Liver (tissue), 9 donors: ENCODE results near the gene SPHK1. TPM values are rescaled to one million over a fixed set of nuclear protein-coding genes. Genes with fewer than 3 reads are reported as not detected.
A peak's percentile ranks its signal among the peaks of the same experiment; 100 is the strongest.

Source experiments
- DNase-seq: peaks from one replicate; pipeline ENCODE4 v3.0.0-alpha.2; 2017; ENCODE audit warnings: low spot score
- H3K27ac ChIP-seq, 2 donors: one replicate each; pipeline ENCODE4 v1.7.0; 2013; ENCODE audit warnings: inconsistent platforms in 2 of 2, low read length in 2 of 2, control low read depth in 1 of 2, low read depth in 1 of 2, mild to moderate bottlenecking in 1 of 2
- H3K27me3 ChIP-seq, 4 donors: one replicate each; pipeline versions ENCODE4 v1.6.1 to v1.7.0; 2013; ENCODE audit warnings: low read length in 3 of 4, inconsistent platforms in 1 of 4, mild to moderate bottlenecking in 1 of 4, moderate library complexity in 1 of 4; ENCODE audit not compliant: control insufficient read depth in 4 of 4, insufficient read depth in 4 of 4
- H3K36me3 ChIP-seq, 4 donors: one replicate each; pipeline versions ENCODE4 v1.6.1 to v1.7.0; 2013; ENCODE audit warnings: low read length in 3 of 4, mild to moderate bottlenecking in 3 of 4, low read depth in 1 of 4, moderate library complexity in 1 of 4; ENCODE audit not compliant: control insufficient read depth in 4 of 4, insufficient read depth in 3 of 4
- H3K4me1 ChIP-seq, 4 donors: one replicate each; pipeline versions ENCODE4 v1.6.1 to v1.7.0; 2013; ENCODE audit warnings: low read length in 3 of 4, mild to moderate bottlenecking in 3 of 4, moderate library complexity in 1 of 4; ENCODE audit not compliant: control insufficient read depth in 4 of 4, insufficient read depth in 4 of 4
- H3K4me3 ChIP-seq, 3 donors: one replicate each; pipeline versions ENCODE4 v1.6.1 to v1.7.0; 2013; ENCODE audit warnings: low read length in 3 of 3, control low read depth in 1 of 3, low read depth in 1 of 3, mild to moderate bottlenecking in 1 of 3
- H3K9ac ChIP-seq, 2 donors: one replicate each; pipeline ENCODE4 v1.7.0; 2013; ENCODE audit warnings: low read length in 2 of 2, mild to moderate bottlenecking in 2 of 2, moderate library complexity in 2 of 2, control low read depth in 1 of 2, low read depth in 1 of 2
- H3K9me3 ChIP-seq, 4 donors: one replicate each; pipeline versions ENCODE4 v1.6.1 to v1.7.0; 2013; ENCODE audit warnings: low read length in 3 of 4; ENCODE audit not compliant: control insufficient read depth in 4 of 4
- ATF3 ChIP-seq: IDR thresholded peaks from 2 replicates; pipeline ENCODE4 v1.6.1; 2016; ENCODE audit warnings: antibody characterized with exemption
- CTCF ChIP-seq: fragments of 150-350 bp; IDR thresholded peaks from 2 replicates; pipeline ENCODE4 v1.5.1; 2017; ENCODE audit warnings: improper control_type of control experiment, low read depth, low read length; ENCODE audit not compliant: missing input control
- EGR1 ChIP-seq, 2 donors: IDR thresholded peaks; 2 replicates each; pipeline ENCODE4 v1.6.1; 2016 to 2018; ENCODE audit warnings: antibody characterized with exemption in 2 of 2, low read depth in 2 of 2
- FOXA1 ChIP-seq: IDR thresholded peaks from 2 replicates; pipeline ENCODE4 v1.6.1; 2016; ENCODE audit warnings: antibody characterized with exemption
- FOXA2 ChIP-seq: IDR thresholded peaks from 2 replicates; pipeline ENCODE4 v1.6.1; 2016; ENCODE audit warnings: antibody characterized with exemption
- GABPA ChIP-seq, 2 donors: IDR thresholded peaks in 1 of 2; conservative IDR thresholded peaks in 1 of 2; 2 replicates each; pipeline ENCODE4 v1.6.1; 2016; ENCODE audit warnings: antibody characterized with exemption in 2 of 2, mild to moderate bottlenecking in 1 of 2, moderate library complexity in 1 of 2
- HNF4A ChIP-seq, 2 donors: conservative IDR thresholded peaks; 2 replicates each; pipeline ENCODE4 v1.6.1; 2016; ENCODE audit warnings: antibody characterized with exemption in 2 of 2, mild to moderate bottlenecking in 2 of 2
- HNF4G ChIP-seq: IDR thresholded peaks from 2 replicates; pipeline ENCODE4 v1.6.1; 2016; ENCODE audit warnings: antibody characterized with exemption
- JUND ChIP-seq, 2 donors: IDR thresholded peaks; 2 replicates each; pipeline ENCODE4 v1.6.1; 2016; ENCODE audit warnings: antibody characterized with exemption in 2 of 2
- MAX ChIP-seq: IDR thresholded peaks from 2 replicates; pipeline ENCODE4 v1.6.1; 2016; ENCODE audit warnings: antibody characterized with exemption
- NR2F2 ChIP-seq: IDR thresholded peaks from 2 replicates; pipeline ENCODE4 v1.6.1; 2016; ENCODE audit warnings: antibody characterized with exemption
- RAD21 ChIP-seq, 2 donors: IDR thresholded peaks; 2 replicates each; pipeline ENCODE4 v1.6.1; 2016; ENCODE audit warnings: antibody characterized with exemption in 2 of 2, mild to moderate bottlenecking in 2 of 2
- RXRA ChIP-seq, 2 donors: IDR thresholded peaks; 2 replicates each; pipeline ENCODE4 v1.6.1; 2017 to 2018; ENCODE audit warnings: antibody characterized with exemption in 2 of 2, mild to moderate bottlenecking in 1 of 2
- TAF1 ChIP-seq: conservative IDR thresholded peaks from 2 replicates; pipeline ENCODE4 v1.6.1; 2016; ENCODE audit warnings: antibody characterized with exemption, mild to moderate bottlenecking
- YY1 ChIP-seq: IDR thresholded peaks from 2 replicates; pipeline ENCODE4 v1.6.1; 2016; ENCODE audit warnings: antibody characterized with exemption, mild to moderate bottlenecking
- ZBTB33 ChIP-seq: IDR thresholded peaks from 2 replicates; pipeline ENCODE4 v1.6.1; 2016; ENCODE audit warnings: antibody characterized with exemption
- WGBS: extraction: QIAGEN DNeasy Blood & Tissue Kit; methylation state at CpG from one replicate; pipeline ENCODE4 v1.1.7; 2013; 5-methylcytosine and 5-hydroxymethylcytosine counted together
- polyA plus RNA-seq, 2 donors: library from polyadenylated mRNA; stranded (reverse) in 1 of 2; unstranded in 1 of 2; fragments of 200-250 nt in 1 of 2; fragments of >200 nt in 1 of 2; fragmentation: Nextera tagmentation in 1 of 2; extraction: Ambion mirVana in 1 of 2; gene quantifications; one replicate each; pipeline versions ENCODE4 v1.2.1 to v1.2.3, GENCODE V29; 2013 to 2015
- total RNA-seq, 2 donors: library from RNA; depleted of rRNA; stranded (reverse); fragments of >200 nt; gene quantifications; one replicate each; pipeline ENCODE4 v1.2.3, GENCODE V29; 2014
- donor health status: healthy.
- donor health status: healthy.
- donor health status: healthy.
- donor health status: healthy.
- donor health status: healthy.

Gene SPHK1
- total and polyA plus RNA-seq, 4 donors = 0.89 to 11.4 (median 1.1) TPM

- no peaks in the 10 kb centered on the region for H3K27me3 ChIP-seq
- 61% methylated on average over 11 of the region's 11 CpGs for WGBS
- no peaks in the 10 kb centered on the region for H3K36me3 ChIP-seq
- no peak overlapping the region for H3K9ac ChIP-seq
- H3K4me3 ChIP-seq = no peak overlapping the region
- no peaks in the 10 kb centered on the region for H3K4me1 ChIP-seq
- peak overlapping the region in 1 of 2 donors; percentile 42 for H3K27ac ChIP-seq
- no peak for DNase-seq
- TF ChIP-seq CTCF (peak; percentile 18), NR2F2 (peak; percentile 10), FOXA1 (no peak), RAD21 (IDR thresholded peaks at IDR 0.05) (peak in 1 of 2 donors; percentile 51), YY1 (peak; percentile 10), RXRA (IDR thresholded peaks at IDR 0.05) (no peak), GABPA (IDR thresholded peaks at IDR 0.05 in 1 of 2, conservative IDR thresholded peaks at IDR 0.05 in 1 of 2) (no peak)
- no peaks in the 10 kb centered on the region for H3K9me3 ChIP-seq
These were observed 14.0 kb upstream of the SPHK1 start for GRCh38 chr17:76370261-76370993.

DNA sequence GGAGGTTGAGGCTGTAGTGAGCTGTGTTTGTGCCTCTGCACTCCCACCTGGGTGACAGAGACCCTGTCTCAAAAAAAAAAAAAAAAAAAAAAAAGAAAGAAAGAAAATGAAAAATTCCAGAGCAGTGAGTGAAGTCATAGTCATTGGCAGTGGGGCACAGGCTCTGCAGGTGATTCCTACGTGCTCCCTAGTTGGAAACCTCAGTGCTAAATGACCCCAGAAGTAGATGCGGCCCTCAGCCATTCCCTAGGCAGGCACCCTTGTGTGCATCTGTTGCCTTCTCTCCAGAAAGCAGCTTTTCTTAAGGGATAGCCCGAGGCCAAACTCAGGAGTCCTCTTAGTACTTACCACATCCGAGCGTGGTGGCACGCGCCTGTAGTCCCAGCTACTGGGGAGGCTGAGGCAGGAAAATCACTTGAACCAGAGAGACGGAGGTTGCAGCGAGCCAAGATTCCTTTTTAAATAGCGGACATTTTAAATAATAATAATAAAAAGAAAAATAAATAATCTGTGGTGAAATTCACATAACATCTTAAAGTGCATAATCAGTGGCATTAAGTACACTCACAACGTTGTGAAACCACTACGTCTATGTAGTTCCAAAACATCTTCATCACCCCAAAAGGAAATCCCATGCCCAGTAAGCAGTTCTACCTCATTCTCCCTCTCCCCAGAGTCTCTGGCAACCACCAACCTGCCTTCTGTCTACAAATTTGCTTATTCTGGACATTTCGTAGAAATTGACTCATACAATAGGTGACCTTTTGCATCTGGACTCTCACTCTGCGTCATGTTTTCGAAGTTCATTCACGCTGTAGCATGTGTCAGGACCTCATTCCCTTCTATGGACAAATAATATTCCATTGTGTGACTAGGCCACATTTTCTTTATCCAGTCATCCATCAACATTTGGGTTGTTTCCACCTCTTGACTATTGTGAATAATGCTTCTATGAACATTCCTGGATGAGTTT is 12.5 kb upstream of the SPHK1 start:
- Histone ChIP-seq H3K9ac (no peak overlapping the region), H3K27ac (no peak overlapping the region), H3K9me3 (no peaks in the 10 kb centered on the region), H3K27me3 (no peaks in the 10 kb centered on the region), H3K36me3 (no peaks in the 10 kb centered on the region), H3K4me3 (no peak overlapping the region), H3K4me1 (no peaks in the 10 kb centered on the region)
- no peak for DNase-seq
- no peak for TF ChIP-seq TAF1
- WGBS = 91% methylated on average over 16 of the region's 16 CpGs

- Histone ChIP-seq H3K27ac (no peak overlapping the region), H3K4me1 (no peaks in the 10 kb centered on the region), H3K9me3 (no peaks in the 10 kb centered on the region), H3K9ac (no peak overlapping the region), H3K27me3 (no peaks in the 10 kb centered on the region), H3K4me3 (no peak overlapping the region), H3K36me3 (no peaks in the 10 kb centered on the region)
- 67% methylated on average over 8 of the region's 8 CpGs for WGBS
- no peak for DNase-seq
- no peak for TF ChIP-seq HNF4A (conservative IDR thresholded peaks at IDR 0.05)
- no peak for TF ChIP-seq ATF3
- no peak for TF ChIP-seq GABPA (IDR thresholded peaks at IDR 0.05 in 1 of 2, conservative IDR thresholded peaks at IDR 0.05 in 1 of 2)
- no peak for TF ChIP-seq CTCF
- TF ChIP-seq YY1 = no peak
- no peak for TF ChIP-seq EGR1 (IDR thresholded peaks at IDR 0.05; ENCODE audit: low read depth in 2 of 2)
- TF ChIP-seq HNF4G = no peak
- TF ChIP-seq ZBTB33 = no peak
- TF ChIP-seq JUND (IDR thresholded peaks at IDR 0.05) = no peak
- TF ChIP-seq FOXA1 = no peak
- no peak for TF ChIP-seq RXRA (IDR thresholded peaks at IDR 0.05)
- no peak for TF ChIP-seq NR2F2
- TF ChIP-seq FOXA2 = no peak
- TF ChIP-seq MAX = no peak
These were observed 7.9 kb upstream of the SPHK1 start for GRCh38 chr17:76376318-76377133.
